K562 (cell line): Measurements from ENCODE around the gene C11orf98. TPM values are rescaled to one million over a fixed set of nuclear protein-coding genes. Genes with fewer than 3 reads are reported as not detected.

Experiments used
- CHAMP1 ChIP-seq: fragments of 450-650 bp; IDR thresholded peaks from 2 replicates; pipeline ENCODE4 v1.6.1; 2016; ENCODE audit warnings: mild to moderate bottlenecking
- DIDO1 ChIP-seq: fragments of 450-650 bp; IDR thresholded peaks from 2 replicates; pipeline ENCODE4 v1.6.1; 2016; ENCODE audit warnings: low read depth, missing biosample characterization, missing genetic modification characterization
- GABPB1 ChIP-seq: sonication (generic); formaldehyde crosslinking; IDR thresholded peaks from 2 replicates; pipeline ENCODE4 v1.8.0; 2022; ENCODE audit warnings: mild to moderate bottlenecking, missing genetic modification reagents
- GTF2F1 ChIP-seq: IDR thresholded peaks from 2 replicates; pipeline ENCODE4 v1.6.1; 2011; ENCODE audit warnings: low read depth, low read length, improper control_type of control experiment
- MYNN ChIP-seq, 2 experiments: sonication (generic); formaldehyde crosslinking in 1 of 2; IDR thresholded peaks; 2 replicates each; pipeline versions ENCODE4 v1.5.0 to v1.6.1; 2016 to 2020; ENCODE audit warnings: antibody characterized with exemption in 1 of 2, missing genetic modification reagents in 1 of 2
- NR3C1 ChIP-seq: sonication (generic); formaldehyde crosslinking; IDR thresholded peaks from 2 replicates; pipeline ENCODE4 v1.8.1; 2022; ENCODE audit warnings: missing genetic modification reagents
- RBM15 ChIP-seq: fragments of 200-400 bp; formaldehyde crosslinking; IDR thresholded peaks from 2 replicates; pipeline ENCODE4 v1.6.1; 2018; ENCODE audit warnings: mild to moderate bottlenecking, low read length, moderate library complexity; ENCODE audit not compliant: insufficient read depth
- THAP12 ChIP-seq: fragments of 250-450 bp; sonication (Bioruptor Pico); IDR thresholded peaks from 2 replicates; pipeline ENCODE4 v1.9.0; 2021; ENCODE audit warnings: mild to moderate bottlenecking, inconsistent platforms
- ZNF174 ChIP-seq: fragments of 250-450 bp; sonication (Bioruptor Pico); IDR thresholded peaks from 2 replicates; pipeline ENCODE4 v1.4.0; 2020; ENCODE audit warnings: mild to moderate bottlenecking
- ZNF77 ChIP-seq: fragments of 250-450 bp; sonication (Bioruptor Pico); IDR thresholded peaks from 2 replicates; pipeline ENCODE4 v1.5.0; 2020
- polyA plus RNA-seq, 8 experiments: library from polyadenylated mRNA; depleted of rRNA in 4 of 8; stranded (reverse) in 5 of 8; unstranded in 3 of 8; fragments of >200 nt; fragmentation: Nextera tagmentation in 2 of 8; fragmentation: Illumina TruSeq in 1 of 8; extraction: Ambion mirVana in 2 of 8; extraction: Trizol in 1 of 8; gene quantifications; 2 replicates each; pipeline versions ENCODE4 v1.2.1 to v1.2.3, GENCODE V29; 2011 to 2014; ENCODE audit warnings: inconsistent platforms in 1 of 8, missing spikeins in 1 of 8
- total RNA-seq, 7 experiments: library from RNA; depleted of rRNA in 6 of 7; stranded (reverse); fragments of >200 nt in 6 of 7; fragmentation: Illumina TruSeq in 2 of 7; extraction: Trizol in 2 of 7; gene quantifications; 2 replicates each; pipeline versions ENCODE4 v1.2.1 to v1.2.3, GENCODE V29; 2011 to 2021; ENCODE audit warnings: low replicate concordance in 1 of 7
- TF ChIP-seq, protein P1 (sequence below): fragments of 200-800 bp; sonication (Bioruptor generic); IDR thresholded peaks from 2 replicates; pipeline ENCODE4 v1.6.1; 2016; ENCODE audit warnings: missing genetic modification characterization, missing compliant biosample characterization
- TF ChIP-seq, protein P2 (sequence below): fragments of 250-450 bp; sonication (Bioruptor Pico); IDR thresholded peaks from 2 replicates; pipeline ENCODE4 v1.4.0; 2020; ENCODE audit warnings: borderline replicate concordance

Gene C11orf98
- total and polyA plus RNA-seq, 9 of the 15 experiments (the other 6 are each of a cell fraction or from before 2014, with no cell fraction given): 103 to 352 (median 218) TPM

GRCh38 chr11:62645946-62646824 is 18.8 kb downstream of the C11orf98 start, which contains the start of gene GANAB (continued):
- peak; percentile 75; the same call in 1 of the 2 replicates for TF ChIP-seq THAP12
- no peak for TF ChIP-seq ZNF174 (CRISPR knock-in tag)
- no peak for TF ChIP-seq ZNF77 (CRISPR knock-in tag)
- TF ChIP-seq, protein P1, sequence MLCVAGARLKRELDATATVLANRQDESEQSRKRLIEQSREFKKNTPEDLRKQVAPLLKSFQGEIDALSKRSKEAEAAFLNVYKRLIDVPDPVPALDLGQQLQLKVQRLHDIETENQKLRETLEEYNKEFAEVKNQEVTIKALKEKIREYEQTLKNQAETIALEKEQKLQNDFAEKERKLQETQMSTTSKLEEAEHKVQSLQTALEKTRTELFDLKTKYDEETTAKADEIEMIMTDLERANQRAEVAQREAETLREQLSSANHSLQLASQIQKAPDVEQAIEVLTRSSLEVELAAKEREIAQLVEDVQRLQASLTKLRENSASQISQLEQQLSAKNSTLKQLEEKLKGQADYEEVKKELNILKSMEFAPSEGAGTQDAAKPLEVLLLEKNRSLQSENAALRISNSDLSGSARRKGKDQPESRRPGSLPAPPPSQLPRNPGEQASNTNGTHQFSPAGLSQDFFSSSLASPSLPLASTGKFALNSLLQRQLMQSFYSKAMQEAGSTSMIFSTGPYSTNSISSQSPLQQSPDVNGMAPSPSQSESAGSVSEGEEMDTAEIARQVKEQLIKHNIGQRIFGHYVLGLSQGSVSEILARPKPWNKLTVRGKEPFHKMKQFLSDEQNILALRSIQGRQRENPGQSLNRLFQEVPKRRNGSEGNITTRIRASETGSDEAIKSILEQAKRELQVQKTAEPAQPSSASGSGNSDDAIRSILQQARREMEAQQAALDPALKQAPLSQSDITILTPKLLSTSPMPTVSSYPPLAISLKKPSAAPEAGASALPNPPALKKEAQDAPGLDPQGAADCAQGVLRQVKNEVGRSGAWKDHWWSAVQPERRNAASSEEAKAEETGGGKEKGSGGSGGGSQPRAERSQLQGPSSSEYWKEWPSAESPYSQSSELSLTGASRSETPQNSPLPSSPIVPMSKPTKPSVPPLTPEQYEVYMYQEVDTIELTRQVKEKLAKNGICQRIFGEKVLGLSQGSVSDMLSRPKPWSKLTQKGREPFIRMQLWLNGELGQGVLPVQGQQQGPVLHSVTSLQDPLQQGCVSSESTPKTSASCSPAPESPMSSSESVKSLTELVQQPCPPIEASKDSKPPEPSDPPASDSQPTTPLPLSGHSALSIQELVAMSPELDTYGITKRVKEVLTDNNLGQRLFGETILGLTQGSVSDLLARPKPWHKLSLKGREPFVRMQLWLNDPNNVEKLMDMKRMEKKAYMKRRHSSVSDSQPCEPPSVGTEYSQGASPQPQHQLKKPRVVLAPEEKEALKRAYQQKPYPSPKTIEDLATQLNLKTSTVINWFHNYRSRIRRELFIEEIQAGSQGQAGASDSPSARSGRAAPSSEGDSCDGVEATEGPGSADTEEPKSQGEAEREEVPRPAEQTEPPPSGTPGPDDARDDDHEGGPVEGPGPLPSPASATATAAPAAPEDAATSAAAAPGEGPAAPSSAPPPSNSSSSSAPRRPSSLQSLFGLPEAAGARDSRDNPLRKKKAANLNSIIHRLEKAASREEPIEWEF (CRISPR knock-in tag): no peak
- TF ChIP-seq MYNN (IDR thresholded peaks at IDR 0.05): no peak
- TF ChIP-seq MYNN (CRISPR knock-in tag; IDR thresholded peaks at IDR 0.05): no peak
- peak; percentile 45; the same call in 1 of the 2 replicates for TF ChIP-seq DIDO1
- no peak for TF ChIP-seq GTF2F1
- TF ChIP-seq RBM15: no peak
- TF ChIP-seq GABPB1 (CRISPR knock-in tag): peak; percentile 82; the same call in 1 of the 2 replicates
- no peak for TF ChIP-seq NR3C1 (CRISPR knock-in tag)
- no peak for TF ChIP-seq CHAMP1
- TF ChIP-seq, protein P2, sequence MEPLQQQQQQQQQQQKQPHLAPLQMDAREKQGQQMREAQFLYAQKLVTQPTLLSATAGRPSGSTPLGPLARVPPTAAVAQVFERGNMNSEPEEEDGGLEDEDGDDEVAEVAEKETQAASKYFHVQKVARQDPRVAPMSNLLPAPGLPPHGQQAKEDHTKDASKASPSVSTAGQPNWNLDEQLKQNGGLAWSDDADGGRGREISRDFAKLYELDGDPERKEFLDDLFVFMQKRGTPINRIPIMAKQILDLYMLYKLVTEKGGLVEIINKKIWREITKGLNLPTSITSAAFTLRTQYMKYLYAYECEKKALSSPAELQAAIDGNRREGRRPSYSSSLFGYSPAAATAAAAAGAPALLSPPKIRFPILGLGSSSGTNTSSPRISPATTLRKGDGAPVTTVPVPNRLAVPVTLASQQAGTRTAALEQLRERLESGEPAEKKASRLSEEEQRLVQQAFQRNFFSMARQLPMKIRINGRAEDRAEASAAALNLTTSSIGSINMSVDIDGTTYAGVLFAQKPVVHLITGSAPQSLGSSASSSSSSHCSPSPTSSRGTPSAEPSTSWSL (CRISPR knock-in tag): no peak
